HG03378 (cell line): ENCODE measurements around the gene TNRC6C.
"Not testable (repeated sequence)": the region's sequence is repeated elsewhere in the genome, so short reads cannot be mapped to it uniquely, and the experiment has no call there.

ENCODE experiments used
- ATAC-seq: cut with Tn5 transposase; IDR thresholded peaks from one replicate; pipeline ENCODE4 v1.9.1; 2021; ENCODE audit warnings: mild to moderate bottlenecking, moderate library complexity; ENCODE audit not compliant: unreplicated experiment

TNRC6C gene

DNA sequence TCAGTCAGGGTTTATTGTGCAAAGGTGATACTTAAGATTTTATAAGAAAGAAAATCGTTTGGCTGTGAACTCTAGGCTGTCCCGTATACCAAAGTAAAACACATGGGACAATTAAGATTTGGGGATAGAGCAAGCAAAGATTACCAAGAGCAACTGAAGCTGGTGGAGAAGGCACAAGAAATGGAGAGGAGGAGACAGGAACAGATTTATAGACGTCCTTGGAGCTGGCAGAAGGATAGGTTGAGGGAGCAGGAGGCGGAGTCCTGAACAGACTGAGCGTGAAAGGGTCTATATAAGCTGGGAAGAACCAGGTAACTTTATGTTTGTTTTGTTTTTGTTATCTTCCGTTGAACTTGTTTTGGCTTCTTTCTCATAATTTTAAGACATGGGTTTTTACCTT lies 3.8 kb downstream of the TNRC6C start:
- ATAC-seq = no peak

DNA sequence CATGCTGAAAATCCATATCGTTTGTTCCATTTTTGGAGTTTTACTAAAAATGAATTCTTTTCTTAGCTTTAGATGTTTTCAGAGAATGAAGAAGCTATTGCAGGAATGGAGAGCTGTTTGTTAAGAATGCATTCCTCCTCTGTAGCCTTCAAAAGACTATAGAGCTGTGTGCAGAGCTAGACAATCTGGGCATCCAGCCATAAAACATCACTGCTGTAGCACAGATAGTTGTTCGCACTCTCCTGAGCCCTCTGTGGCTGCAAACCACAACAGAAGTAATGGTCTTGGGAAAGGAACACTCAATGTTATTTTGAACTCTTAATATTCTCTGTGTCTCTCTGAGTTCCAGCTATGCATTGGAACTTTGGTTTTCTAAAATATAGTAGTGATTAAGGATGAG lies 4.9 kb downstream of the TNRC6C start:
- ATAC-seq = no peak

DNA sequence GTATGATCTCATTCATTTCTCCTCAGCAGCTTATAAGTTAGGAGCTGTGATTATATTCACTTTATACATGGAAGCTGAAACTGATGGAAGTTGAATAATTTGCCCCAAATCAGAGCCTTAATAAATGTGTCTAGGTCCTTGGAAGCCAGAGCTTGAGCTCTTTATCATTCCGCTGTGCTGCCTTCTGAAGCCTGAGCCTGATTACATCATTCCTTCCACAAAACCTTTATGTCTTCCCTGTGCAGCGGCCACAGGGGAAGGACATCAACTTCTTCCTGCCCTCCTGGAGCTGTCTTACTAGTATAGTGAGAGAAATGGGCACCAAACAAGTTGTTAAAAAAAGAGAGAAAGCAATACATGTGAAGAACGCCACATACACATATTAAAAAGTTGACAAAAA lies 6.8 kb downstream of the TNRC6C start:
- ATAC-seq = no peak

DNA sequence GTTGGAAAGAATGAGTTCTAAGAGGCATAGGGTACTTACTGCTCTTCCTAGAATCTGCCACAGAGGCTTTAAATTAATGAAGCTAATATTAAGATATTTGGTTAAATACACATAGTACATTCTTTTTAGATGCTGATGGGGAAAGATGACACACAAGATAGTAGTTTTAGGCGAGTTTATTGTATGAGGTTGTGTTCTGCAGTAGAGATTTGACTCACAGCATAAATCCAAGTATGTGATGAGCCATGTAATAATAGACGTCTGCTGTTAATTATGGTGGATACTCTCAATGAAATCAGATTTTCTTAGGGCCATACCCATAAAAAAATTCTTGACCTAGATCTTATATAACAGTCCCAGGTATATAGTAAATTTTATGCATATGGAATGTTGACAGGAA lies 8.0 kb downstream of the TNRC6C start:
- ATAC-seq = no peak

DNA sequence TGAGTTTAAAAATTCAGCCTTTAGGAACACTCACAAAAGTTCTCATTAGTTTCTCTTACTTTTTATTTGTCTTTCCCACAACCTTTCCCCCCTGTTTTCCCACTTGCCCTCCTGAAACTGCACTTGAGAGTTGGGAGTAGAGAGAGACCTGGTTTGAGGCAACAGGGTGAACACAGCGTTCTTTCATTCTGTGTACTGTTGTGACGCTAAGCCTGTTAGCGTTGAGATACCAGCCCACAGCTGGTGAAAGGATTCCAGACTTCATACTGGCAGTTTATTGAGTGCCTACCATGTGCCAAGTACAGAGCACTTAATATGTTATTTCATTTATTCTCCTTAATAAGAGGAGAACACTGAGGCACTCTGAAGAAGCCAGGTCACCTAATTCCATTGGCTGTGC lies 10.3 kb downstream of the TNRC6C start:
- no peak for ATAC-seq

DNA sequence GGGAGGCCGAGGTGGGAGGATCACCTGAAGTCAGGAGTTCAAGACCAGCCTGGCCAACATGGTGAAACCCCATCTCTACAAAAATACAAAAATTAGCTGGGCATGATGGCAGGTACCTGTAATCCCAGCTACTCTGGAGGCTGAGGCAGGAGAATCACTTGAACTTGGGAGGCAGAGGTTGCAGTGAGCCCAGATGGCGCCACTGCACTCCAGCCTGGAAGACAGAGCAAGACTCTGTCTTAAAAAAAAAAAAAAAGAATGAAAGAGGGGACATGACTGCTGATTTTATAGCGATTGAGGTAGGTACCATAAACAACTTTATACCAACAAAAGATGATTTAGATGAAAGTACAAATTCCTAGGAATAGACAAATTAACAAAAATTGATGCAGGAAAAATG lies 13.8 kb downstream of the TNRC6C start:
- ATAC-seq = not testable (repeated sequence)

DNA sequence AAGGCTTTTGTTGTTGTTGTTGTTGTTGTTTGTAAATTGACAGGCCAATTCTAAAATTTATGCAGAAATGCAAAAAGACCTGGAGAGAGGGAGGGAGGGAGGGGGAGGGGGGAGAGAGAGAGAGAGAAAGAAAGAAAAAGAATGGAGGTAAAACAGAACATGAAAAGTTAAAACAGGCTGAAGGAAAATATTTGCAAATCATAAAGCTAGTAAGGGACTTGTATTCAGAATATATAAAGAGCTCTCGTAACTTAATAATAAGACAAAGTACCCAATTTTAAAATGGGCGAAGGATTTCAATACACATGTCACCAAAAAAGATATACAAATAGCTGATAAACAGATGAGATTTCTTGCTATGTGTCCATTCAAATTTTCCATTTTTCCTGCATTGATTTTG lies 15.4 kb downstream of the TNRC6C start:
- no peak for ATAC-seq

DNA sequence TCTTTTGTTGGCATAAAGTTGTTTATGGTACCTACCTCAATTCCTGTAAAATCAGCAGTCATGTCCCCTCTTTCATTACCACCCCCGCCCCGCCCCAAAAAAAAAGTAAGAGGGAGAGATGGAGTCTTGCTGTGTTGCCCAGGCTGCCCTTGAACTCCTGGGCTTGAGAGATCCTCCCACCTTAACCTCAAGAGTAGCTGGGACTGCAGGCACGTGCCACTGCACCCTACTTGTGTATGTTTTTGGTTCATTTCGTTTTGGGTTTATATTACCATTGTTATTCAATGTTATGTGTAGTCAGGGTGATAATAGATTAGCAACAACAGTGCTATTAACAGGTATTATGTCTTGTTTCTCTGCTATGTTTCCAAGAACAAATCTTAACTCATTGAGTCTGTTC lies 15.9 kb downstream of the TNRC6C start:
- ATAC-seq = no peak

DNA sequence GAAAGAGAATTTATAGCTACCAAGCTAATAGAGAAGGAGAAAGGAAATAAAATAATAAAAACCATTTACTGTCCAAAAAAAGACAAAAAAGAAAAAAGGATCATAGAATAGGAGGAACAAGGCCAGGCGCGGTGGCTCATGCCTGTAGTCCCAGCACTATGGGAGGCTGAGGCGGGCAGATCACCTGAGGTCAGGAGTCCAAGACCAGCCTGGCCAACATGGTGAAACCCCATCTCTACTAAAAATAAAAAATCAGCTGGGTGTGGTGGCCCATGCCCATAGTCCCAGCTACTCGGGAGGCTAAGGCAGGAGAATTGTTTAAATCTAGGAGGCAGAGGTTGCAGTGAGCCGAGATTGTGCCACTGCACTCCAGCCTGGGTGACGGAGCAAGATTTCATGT lies 23.9 kb downstream of the TNRC6C start:
- not testable (repeated sequence) for ATAC-seq

DNA sequence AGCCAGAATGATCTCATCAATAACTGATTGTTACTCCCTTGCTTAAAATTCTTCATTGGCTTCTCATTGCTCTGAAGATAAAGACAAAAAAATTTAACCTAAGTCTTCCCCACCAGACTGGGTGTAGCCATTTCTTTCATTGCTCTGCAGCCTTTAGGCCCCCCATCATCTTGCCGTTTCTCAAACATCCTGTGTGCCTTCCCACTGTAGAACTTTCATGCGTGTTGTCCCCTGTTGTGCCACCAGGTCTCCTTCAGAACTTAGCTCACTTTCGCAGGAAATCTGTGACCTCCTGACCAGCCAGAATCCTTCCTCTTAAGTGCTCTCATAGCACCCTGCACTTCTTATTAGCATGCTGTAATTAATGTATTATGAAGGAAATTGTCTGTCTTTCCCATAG lies 31.8 kb downstream of the TNRC6C start:
- ATAC-seq = no peak

DNA sequence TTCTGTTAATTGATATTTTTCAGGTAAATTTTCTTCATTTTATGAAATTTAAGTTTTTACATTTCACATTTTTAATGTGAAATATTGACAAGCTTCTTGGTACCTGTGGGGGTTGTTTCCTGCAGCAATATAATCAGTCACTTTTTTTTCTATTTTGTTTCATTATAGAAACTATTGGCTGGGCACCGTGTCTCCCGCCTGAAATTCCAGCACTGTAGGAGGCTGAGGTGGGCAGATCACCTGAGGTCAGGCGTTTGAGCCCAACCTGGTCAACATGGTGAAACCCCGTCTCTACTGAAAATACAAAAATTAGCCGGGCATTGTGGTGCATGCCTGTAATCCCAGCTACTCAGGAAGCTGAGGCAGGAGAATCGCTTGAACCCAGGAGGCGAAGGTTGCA lies 35.2 kb downstream of the TNRC6C start:
- ATAC-seq = not testable (repeated sequence)

DNA sequence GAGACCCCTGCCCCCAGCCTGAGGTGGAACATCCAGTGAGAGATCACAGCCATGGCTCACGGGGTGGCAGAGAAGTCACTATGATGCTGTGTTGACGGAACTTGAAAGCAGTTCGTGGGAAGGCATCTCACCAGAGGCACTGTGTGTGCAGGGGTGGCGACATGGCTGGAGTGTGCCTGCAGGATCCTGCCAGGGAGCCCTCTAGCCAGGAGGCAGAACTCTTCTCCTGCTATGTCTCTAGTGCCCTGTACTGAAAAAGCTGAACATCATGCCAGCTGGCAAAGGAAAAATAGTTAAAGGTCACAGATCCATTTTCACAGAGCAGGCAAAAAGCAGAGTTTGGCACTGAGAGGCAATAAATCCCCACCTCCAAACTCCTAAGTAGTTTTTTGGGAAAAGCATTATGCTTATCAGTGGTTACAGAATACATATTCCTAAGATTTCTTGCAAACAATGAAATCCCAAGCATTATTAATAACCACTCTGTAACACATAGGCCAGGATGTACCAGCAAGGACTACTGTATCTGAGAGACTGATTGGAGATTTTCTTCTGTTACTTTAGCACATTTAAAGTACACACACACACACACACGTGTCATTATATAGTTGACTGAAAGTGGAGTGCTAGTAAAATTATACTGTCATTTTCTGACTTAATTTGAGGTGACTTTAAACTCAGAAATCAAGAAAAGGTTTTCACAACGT lies 36.8 kb downstream of the TNRC6C start:
- ATAC-seq = no peak

DNA sequence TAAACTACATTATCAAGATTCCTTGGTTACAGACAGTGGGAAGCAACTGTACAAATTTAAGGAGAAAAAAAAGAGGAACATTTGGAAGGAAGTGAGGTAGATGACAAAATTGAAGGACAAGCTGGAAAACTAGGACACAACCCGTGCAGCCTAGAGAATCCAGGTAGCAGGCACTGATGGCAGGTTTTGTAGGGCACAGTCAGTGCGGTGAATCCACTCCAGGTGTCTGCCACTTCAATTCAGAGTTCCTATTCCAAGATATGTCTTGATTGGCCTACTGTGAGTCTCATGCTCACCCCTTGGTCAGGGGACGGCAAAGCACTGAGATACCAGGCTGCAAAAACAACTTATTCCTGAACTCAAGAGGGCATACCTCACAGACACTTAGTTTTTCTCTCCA lies 37.8 kb downstream of the TNRC6C start:
- ATAC-seq = no peak

DNA sequence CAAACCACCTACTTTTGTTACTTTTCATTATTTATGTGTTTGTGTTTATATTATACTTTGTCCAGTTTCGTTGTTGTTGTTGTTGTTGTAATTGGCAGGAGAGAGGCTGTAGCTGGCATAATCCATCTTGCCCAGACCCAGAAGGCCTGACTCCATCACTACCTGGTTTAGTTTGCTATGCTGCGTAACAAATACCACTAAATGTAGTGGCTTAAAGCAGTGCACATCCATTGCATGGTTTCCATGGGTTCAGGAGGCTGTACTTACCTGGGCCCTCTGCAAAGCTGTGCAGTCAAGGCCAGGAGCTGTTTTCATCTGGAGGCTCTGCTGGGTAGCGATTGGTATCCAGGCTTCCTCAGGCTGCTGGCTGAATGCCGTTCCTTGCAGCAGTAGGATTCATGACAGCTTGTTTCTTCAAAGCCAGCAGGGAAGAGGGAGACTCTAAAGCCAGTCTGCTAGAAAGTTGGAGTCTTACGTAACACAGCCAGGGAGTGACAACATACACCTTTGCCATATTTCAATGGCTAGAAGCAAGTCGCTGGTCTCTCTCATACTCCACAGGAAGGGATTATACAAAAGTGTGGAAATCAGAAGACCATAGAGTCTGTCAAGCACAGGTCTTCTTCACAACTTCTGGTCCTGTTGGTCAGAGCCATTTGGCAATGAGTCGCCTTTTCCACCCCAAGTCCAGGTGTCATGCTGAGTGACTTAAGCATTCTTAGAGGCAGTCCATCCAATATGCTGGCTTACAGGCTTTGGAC lies 41.1 kb downstream of the TNRC6C start:
- ATAC-seq = no peak

DNA sequence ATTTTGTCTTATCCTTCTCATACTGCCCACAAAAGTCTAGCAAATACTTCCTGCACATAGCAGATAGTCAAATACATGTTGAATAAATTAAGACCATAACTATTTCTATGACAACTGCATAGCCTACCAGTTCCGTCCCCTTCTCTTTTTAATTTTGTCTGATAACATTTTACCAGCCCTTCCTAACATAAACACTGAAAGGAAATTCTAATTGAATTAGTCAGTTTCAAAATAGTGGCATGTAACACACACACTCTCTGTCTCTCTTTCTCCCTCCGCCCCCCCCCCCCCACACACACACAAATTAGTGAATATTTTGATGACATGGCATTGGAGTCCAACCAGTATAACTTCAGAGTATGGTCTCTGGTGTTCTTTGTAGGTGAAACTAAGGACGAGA lies 41.8 kb downstream of the TNRC6C start:
- no peak for ATAC-seq

DNA sequence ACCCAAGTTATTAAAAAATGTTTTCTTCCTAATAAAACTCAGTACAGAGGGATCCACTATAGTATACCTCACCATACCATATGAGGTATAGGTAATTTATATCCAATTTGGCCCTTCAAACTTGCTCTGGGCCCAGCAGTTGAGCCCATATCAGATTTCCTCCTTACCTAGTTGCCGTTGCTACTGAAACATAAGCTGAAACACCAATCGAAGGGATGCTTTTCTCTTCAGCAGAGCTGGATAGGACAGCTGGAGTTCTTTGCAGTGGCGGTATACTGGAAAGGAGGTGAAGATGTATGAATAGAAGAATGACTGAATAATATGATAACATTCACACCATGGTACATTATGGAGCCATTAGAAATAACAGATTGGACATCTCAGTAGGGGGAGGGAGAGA lies 42.7 kb downstream of the TNRC6C start:
- no peak for ATAC-seq

DNA sequence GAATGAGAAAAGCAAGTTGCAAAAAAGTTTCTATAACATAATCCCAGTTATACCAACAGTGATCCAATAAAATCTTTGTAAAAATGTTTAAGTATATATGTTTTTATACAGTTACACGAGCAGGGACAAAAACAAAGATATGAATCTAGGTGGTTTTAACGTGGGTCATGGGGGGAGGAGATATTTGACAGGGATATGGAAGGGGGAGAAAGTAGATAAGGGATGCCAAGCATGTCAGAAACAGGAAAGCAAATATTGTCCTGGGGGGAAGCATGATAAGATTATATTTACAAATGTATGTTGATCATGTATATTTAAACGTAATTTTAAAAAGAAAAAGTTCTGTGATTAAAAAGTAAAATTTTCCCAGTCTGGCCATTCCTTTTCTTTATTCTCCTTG lies 43.1 kb downstream of the TNRC6C start:
- ATAC-seq = no peak

DNA sequence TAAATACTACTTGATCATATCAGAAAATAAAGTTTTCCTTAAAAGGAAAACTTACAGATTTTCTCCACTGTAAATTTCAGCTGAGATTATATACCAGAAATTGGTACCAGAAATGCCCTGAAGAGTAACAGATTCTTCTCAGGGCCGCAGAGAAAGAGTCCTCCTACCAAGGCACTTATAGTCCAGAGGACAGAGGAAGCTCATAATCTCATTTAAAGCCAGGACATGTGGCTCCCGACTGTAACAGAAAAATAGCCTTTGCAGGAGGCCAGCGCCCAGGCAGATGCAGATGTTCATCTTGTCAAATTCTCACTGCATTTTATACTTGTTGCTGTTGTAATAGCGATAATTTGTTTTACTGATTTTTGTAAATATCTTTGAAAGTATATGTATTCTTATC lies 43.7 kb downstream of the TNRC6C start:
- ATAC-seq = no peak

DNA sequence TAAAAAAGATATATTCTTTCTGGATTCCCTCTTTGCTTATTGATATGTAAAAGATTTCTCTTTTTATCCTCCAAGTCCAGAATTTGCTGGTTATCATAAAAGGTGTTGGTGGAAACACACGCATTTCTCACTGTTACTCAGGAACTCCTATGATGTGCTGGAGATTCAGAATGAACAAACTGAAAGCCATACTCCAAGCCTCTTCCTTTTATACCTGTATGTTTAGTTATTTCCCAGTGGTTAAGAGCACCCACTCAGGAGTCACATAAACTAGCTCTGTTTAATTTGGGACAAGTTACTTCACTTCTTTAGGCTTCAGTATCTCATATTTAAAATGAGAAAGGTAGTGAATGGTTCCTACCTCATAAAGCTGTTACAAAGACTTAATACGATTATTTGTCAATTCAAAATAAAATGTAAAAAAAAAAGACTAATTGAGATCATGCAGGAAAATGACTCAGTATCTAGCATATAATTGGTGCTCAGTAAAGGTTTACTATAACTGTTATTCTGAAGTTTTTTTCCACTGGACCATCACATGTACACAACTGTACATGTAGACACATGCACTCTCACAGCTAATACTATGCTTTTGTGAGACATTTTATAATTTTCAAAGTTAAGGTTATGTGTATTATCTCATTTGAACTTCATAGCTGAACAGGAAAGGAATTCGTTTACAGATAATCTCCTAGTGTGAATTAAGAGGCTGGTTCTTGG lies 47.1 kb downstream of the TNRC6C start:
- ATAC-seq = no peak

DNA sequence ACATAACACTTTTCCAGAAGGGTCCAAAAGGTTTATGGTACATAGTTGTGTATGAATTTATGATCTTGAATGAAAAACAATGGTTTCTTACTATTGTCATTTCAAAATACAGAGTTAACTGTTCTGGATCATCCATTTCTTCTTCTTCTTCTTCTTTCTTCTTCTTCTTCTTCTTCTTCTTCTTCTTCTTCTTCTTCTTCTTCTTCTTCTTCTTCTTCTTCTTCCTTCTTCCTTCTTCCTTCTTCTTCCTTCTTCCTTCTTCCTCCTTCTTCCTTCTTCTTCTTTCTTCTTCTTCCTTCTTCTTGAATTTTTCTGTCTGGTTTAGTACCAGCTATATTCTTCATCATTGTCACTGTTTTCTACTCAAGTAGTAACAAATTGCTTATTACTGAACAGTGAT lies 47.8 kb downstream of the TNRC6C start:
- ATAC-seq = no peak

DNA sequence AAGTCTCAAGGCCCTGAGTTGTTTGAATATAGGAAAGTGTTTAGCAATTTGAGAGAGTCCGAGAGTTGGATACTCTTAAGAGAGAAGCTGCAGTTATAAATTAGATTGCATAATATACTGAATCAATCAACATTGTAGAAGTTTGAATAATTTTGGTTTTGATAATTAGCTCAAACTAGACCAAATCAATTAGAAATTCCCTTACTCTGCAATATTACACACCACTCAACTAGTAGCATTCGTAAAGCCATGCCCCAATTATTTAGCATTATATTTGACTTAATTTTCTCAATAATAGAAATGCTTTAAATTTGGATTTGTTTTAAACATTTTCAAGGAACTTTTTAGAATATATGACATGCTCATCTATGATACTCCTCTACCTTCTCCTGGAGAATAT lies 49.1 kb downstream of the TNRC6C start:
- no peak for ATAC-seq

DNA sequence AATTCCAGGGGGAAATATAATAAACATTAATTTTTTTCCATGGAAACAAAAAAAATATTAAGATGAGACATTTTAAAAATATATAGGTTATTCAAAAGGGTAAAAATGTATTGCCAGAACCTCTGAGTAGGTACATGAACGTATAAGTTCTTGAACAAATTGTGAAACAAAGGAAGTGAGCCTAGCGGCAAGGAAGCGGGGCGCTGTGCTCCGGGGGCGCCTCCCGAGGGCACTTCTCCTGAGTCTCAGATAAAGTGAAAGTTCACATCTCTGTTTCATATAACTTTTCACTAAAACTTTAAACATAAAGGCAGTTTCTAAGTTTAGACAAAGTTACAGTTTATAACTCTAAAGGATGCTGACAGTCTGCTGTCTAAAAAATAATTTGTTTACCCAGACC lies 52.3 kb downstream of the TNRC6C start:
- ATAC-seq = no peak
